C1 segment of cervical spinal cord (tissue), 14 donors: ENCODE measurements around the gene WFDC1.

Experiments used
- DNase-seq, 14 donors: peaks; one replicate each; lab custom pipeline; 2025; lab: John Stamatoyannopoulos, UW

The WFDC1 gene

DNA sequence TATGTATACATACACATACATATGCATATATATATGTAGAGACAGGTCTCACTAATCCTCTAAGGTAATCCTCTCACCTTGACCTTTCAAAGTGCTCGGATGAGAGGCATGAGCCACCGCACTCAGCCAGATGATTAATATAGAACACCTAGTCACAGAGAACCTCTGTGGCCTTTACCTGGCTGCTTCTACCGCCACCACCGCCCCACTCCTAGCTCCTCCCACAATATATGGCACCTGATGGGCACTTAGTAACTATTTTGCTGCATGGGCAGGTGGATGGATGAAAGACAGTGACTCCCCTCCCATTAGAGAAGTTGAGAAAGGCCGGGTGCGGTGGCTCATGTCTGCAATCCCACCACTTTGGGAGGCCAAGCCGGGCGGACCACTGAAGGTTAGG is 57.0 kb downstream of the WFDC1 start:
- no peak for DNase-seq

DNA sequence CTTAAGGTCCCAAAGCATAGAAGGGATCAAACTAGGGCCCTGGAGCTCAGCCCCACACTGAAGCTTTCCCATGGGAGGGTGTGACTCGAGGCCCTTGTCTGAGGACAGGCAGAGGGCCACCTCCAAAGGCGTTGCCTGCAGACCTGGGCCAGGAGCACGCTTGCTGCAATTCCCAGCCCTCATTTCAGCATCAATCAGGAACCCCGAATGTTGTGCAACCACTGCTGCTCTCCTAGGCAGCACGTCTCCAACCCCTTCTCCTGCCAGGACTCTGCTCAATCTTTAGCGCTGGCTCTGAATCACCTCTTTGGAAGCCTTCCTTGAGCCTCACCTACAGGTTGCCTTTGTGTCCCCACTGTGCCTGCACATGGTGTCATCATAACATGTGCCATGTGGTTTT is 59.6 kb downstream of the WFDC1 start:
- no peak for DNase-seq

DNA sequence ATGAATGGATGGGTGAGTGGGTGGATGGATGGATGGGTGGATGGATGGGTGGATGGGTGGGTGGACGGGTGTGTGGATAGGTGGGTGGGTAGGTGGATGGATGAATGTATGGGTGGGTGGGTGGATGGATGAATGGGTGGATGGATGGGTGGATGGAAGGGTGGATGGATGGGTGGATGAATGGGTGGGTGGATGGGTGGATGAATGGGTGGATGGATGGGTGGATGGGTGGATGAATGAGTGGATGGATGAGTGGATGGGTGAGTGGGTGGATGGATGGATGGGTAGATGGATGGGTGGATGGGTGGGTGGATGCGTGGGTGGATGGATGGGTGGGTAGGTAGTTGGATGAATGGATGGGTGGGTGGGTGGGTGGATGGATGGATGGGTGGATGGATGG is 60.5 kb downstream of the WFDC1 start:
- DNase-seq: no peak

DNA sequence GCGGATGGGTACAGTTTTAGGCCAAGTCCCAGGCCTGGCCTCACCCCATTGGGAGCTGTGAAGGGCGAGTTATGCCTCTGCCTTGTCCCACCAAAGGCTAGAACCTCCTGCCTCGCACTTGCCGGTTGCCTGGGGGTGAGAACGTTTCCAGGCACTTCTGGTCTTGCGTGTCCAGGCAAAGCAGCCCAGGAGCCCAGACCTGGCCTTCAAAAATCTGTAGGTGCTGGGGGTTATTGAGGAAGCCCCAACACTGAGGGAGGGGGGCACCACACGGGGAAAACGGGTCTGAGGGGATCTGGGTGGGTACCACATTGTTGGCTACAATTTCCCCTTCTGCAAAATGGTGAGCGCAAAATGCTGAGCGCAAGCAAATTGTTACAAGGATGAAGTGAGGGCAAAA is 61.5 kb downstream of the WFDC1 start:
- peak in 7 of 14 donors; percentile 42 to 58 (median 53) for DNase-seq

DNA sequence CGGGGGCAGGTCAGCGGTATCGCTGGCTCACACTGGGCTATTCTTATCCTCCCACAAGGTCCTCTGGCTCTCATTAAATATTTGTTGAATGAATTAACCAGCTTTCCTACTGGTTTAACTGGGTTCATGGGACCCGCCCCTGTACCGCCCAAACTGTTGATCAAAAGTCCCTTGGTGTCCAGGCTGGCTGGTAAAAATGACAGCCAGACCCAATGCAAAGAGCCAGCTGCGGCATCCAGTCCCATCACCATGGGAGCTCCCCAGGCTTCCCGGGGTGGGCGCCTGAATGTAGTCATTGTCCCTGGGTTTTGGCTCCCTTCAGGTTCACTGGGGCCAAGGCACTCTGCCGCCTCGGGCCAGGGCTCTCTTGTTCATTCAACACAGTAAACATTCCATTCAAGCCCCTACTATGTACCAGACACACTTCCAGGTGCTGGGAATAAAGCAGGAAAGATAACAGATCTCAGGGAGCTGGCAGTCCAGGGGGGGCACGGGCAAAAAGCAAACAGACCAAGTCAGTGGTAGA is 62.0 kb downstream of the WFDC1 start:
- DNase-seq: peak in 13 of 14 donors; percentile 45 to 87 (median 76)

DNA sequence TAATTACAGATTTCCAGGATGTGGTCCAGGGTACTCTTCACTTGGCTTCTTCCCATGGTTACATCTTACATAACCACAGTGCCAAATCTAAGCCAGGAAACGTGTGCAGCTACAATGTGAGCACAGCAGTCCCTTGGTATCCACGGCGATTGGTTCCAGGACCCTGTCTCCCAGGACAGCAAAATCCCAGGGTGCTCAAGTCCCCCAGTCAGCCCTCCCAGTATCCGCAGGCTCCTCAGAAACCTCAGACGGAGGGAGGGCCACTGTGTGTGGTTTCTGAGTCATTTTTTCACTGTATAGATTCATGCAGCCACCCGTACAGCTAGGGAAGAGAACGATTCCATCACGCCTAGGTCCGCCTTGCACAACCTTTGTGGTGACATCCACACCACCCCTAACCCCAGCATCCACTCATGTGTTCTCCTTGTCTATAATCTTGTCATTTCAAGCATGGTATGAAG is 62.5 kb downstream of the WFDC1 start:
- peak in 6 of 14 donors; percentile 5 to 53 (median 30) for DNase-seq

DNA sequence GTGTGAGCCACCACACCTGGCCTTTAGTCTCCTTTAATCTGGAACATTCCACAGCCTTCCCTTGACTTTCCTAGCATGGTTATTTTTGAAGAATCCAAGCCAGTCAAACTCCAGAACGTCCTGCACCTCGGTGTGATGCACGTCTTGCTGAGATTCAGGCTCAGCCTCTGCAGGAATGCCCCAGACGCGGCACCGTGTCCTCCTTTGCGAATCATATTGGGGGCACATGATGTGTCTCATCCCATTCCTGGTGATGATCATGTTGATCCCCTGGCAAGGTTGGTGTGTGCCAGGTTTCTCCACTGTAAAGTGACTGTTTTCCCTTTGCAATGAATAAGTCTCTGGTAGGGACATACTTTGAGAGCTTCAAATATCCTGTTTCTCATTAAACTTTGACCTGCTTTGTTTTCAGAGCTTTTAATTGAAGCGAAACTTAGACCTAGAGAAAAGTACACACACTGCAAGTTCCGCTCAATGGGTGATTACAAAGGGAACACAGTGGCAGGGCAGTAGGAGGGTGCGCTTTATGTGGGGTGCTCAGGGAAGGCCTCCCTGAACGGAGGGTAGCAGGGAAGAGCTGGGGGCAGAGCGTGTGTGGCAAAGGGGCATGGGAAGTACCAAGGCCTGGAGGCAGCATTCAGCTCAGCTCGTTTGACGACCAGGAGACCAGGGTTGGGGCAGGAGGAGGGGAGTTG is 64.1 kb downstream of the WFDC1 start:
- no peak for DNase-seq

DNA sequence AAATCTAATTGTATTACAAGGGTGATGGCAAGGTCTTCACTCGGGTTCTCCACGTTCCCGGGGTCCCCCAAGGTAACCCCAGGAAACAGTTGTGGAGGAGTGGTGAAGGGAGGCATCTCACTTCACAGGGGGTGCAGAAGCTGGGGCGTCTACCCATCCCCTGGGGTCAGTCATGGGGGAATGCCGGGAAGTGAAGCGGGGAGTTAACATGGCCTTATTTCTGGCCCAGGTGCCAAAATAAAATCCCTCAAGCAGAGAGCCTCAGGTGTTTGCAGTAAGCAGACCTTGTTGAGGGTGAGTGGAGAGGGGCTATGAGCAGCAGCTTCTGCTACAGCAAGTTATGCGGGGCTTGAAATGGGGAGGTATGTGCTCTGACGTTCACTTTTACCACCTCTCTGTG is 64.6 kb downstream of the WFDC1 start:
- DNase-seq: no peak

DNA sequence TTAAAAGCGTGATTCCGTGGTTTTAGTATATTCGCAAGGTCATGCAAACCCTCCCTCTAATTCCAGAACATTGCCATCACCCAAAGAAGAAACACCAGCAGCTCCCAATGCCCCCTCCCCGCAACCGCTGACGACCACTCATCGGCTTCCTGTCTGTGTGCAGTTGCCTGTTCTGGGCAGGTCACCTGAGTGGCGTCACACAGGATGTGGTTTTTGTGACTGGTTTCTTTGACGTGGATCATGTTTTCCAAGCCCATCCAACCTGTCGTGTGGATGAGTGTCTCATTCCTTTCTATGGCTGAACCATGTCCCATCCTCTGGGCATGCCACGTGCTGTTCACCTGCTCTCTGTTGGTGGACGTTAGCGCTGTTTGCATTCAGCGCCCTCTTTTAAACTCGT is 65.5 kb downstream of the WFDC1 start:
- no peak for DNase-seq

DNA sequence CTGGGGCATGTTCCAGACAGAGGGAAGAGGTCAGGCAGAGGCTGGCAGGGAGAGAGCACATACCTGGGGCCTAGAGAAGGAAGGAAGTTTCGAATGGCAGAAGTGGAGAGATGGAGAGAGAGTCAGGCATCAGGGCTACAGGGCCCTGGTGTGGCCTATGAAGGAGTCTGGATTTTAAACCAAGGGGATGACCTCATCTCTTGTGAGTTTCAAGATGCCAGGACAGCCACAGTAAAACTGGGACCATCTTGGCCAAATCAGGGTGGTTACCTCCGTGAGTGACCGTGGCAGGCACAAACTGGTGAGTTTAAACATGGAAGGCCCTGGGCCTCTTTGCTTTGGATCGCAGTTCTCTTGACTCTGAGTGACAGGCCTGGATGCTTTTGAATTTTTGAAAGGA is 66.1 kb downstream of the WFDC1 start:
- no peak for DNase-seq

DNA sequence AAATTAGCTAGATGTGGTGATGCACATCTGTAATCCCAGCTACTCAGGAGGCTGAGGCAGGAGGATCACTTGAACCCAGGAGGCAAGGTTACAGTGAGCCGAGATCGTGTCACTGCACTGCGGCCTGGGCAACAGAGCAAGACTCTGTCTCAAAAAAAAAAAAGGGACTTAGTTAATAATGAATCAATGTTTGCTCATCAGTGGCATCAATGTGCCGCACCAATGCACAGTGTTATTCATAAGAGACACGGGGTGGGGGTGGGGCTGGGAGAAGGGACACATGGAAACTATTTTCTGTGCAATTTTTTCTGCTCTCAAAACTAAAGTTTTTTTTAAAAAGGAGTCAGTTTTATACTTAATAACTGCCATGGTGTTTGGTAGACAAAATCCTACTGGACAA is 66.9 kb downstream of the WFDC1 start:
- no peak for DNase-seq

DNA sequence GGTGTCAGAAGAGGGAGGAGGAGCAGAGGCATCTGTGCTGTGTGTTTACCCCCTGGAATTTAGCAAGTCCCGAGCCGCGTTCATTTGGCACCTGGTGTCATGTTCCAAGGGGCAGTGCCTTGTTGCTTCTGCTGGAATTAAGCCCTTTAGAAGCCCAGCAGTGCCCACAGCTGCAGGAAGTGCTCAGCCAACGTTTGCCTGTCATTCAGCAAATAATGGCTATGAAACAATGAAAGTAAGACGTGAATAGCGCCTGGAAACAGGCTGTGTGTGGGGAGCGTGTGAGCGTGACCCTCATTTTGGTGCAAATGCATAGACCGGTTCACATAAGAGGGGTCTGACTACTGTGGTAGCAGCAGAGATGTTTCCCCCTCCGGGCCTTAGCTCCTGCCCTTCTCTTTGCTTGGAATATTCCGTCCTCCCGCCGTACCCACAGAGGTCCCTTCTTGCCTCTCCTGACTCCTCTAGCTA is 67.8 kb downstream of the WFDC1 start:
- peak in 5 of 14 donors; percentile 15 to 27 (median 19) for DNase-seq

DNA sequence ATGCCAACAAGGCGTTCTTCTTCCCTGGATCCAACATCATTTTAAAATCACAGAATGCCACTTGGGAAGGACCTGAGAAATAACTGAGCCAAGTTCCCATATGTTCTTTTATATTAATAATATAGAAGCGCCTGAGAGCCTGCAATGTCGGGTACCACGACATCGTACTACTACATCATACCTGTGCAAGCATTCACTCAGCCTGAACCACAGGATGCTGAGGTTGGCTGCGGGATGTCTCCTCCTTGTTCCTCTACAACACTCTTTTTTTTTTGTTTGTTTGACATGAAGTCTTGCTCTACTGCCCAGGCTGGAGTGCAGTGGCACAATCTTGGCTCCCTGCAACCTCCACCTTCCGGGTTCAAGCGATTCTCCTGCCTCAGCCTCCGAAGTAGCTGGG is 71.5 kb downstream of the WFDC1 start:
- no peak for DNase-seq

DNA sequence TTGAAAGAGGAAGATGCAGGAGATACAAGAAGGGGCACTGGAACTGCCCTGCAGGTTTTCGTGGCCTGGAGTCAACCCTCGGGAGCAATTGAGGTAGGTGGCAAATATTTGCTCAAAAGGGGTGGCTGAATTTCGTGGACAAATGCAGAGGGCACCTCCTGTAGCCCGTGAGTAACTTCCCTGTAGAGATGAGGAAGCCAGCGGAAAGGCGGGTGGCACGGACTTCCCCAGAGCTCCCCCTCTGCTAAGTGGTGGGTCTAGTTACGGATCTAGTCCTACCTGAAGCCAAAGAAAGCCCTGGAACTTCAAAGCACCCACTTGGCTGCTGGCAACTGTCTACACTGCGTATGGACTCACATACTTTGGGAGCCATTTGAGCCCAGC is 72.6 kb downstream of the WFDC1 start:
- DNase-seq: no peak

DNA sequence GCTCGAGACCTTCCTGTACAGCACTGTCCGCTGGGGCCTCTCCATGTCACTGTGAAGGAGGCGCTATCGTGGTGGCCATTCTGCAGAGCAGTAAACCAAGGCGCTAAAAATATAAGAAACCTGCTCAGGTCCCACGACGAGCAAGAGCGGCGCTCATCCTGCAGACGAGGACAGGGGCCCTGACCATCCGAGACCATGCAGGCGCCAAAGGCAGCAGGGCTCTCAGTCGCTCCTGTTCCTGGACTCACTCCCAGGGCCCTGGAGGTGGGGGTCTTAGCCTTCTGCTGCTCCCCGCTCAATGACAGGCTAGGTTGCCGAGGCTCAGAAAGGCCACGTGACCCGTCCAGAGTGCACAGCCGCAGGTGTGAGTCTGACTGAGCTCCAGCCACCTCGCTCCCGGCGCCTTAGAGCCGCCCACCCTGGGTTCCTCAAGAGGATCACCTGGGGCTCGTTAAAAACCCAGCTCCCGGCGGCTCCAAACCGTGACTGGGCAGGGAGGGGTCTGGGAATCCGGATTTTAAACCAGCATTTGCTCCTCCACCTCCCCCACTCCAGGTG is 73.2 kb downstream of the WFDC1 start:
- DNase-seq: no peak

DNA sequence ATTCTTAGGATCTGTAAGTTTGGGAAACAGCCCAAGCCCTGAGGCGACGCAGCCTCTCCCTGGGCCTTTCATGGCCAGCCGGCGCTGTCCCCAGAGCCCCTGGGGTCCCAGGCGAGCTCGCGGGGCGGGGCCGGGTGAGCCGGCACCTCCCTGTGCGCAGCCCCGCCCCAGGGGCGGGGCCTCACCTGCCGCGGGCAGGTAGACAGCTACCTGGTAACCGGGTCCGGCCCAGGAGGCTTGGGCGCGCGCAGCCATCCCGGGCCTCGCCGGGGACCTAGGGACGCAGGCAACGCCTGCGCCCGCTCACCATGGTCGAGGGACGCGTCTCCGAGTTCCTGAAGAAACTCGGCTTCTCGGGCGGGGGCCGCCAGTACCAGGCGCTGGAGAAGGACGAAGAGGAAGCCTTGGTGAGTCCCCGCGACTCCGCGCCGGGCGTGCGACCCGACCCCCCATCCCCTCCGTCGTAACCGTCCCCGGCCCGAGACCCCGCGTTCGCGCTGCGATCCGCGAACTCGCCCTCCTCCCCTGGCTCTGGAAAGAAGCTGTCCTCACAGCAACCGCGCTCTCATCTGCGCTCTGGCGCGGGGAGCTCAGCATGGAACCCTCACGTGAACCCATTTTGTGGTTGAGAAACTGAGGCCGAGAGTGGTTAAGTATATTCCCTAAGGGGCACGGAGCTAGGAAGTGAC is 73.8 kb downstream of the WFDC1 start, which contains the start of gene ATP2C2:
Gene ATP2C2 (plus strand): TSS at position 231 of the 689 bp plus-strand sequence. CDS start 78 bp downstream, at position 309.
- no peak for DNase-seq

DNA sequence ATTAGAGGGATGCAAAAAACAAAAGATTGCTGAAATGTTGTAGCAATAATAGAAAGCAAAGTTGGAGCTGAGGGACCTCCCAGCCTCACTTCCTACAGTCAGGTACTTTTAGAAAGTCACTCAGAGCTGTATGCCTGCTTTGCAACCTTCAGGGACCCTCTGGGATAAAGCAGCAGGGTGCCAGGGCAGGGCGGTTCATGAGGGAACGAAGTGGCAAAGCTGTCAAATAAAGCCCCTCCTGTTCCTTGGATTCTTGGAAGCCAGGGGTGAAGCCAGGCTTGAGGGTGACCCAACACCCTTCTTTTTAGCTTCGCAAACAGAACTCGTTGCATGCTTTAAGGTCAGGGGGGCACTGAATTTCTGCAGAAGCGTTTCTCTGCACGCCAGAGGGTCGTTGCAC is 74.4 kb downstream of the WFDC1 start:
- no peak for DNase-seq

DNA sequence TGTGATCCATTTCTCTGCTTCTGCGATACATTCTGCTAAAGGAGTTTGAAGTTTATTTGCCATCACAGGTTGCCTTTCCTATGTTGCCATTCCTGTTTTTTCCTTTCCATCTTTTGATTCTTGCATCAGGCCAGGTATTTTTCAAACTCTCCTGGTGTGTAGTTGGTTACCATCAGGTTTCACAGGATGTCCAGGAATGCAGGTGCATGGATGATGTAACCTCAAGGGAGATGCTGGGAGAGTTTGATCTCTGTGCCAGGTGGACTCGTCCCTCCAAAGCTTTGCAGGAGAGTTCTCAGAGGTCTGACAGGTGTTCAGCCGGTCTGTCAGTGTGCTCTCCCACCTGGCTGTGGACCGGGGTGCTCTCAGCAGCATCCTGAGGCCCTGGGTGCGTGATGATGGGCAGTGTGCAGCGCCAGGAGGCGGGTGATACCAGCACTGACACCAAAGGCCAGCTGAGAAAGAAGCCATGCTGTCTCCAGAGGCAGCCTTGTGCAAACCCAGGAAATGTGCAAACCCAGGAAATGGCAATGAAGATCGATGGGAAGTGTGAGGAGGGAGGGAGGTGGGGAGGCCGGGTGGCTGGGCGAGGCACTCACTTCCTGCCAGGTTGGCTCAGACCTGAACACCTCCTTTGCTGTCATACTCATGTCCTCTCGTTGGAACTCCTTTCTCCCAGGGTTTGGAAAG is 75.4 kb downstream of the WFDC1 start:
- DNase-seq: no peak

DNA sequence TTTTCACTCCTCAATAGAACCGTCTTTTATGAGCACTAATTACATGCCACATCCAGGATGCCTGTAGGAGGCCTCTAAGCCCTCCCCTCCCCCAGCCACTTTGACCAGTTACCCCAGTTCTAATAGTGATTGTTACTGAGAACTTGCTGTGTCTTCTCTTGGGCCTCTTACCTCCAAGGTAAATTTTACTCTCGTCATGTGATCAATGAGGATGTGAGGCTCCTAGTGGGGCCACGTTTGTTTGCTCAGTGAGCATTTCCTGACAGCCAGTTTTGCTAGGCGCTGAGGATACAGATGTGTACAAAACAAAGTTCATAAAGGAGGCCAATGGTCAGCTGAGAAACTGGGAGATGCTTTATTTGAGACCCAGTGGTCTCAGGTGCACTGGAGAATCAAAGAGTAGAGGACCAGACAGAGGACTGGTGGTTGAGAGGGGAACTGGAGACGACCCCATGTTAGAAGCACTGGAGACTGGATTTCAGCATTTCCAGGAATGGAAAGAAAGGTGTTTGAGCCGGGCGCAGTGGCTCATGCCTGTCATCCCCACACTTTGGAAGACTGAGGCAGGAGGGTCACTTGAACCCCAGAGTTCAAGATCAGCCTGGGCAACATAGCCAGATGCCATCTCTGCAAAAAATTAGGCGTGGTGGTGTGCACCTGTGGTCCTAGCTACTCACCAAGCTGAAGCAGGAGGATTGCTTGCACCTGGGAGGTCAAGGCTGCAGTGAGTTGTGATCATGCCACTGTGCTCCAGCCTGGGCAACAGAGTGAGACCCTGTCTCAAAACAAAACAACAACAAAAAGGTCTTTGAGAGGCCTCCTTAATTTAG is 76.3 kb downstream of the WFDC1 start:
- no peak for DNase-seq

DNA sequence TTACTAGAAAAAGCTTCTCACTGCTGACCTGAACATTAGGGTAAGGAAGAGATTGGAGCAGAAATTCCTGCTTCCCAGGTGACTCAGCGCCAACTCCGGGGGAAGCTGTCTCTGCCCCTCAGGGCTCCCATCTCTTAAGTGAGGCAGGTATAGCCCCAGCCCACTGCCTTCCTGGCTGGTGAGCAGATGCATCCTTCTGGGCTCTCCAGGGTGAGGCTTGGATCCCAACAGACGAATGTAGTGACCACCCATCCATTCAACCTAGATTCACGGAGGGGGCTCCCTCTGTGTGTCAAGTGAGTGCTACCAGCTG is 76.8 kb downstream of the WFDC1 start:
- no peak for DNase-seq

DNA sequence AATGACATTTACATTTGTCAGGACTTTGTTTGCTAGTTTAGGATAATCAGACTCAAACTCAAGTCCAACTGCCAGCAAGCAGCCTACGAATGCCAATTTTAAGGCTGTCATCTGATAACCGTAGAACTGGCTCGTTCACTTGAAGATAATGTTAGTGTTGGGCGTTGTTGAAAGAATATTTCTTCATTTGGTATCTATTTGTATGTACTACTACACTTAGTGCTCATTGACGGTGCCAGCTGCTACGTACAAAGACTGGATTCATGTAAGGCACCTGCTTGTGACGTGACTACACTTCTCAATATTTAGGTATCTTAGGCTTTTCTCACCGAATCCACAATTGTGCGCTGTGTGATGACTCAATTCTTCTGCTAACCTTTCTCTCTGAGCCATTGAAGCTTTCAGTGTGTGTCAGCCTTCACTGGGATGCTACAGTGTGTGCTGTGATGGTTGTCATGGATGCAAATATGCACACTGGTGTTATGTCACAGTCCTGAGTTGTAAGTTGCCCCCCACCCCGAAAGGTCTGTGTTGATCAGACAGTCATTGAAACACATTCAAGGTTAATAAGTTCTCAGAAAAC is 79.3 kb downstream of the WFDC1 start:
- DNase-seq: peak in 1 of 14 donors; percentile 30
